ENCODE measurements around the gene MTUS2.

Gene MTUS2

GRCh38 chr13:29434217-29434945, 614.2 kb downstream of the MTUS2 start:
- in situ Hi-C loops (cut with HindIII; ENCODE audit: low sequenced_read_pairs): no loop called here

- in situ Hi-C loops (cut with HindIII; ENCODE audit: low sequenced_read_pairs): no loop called here
Measured at GRCh38 chr13:29435125-29435911, 615.2 kb downstream of the MTUS2 start.

DNA sequence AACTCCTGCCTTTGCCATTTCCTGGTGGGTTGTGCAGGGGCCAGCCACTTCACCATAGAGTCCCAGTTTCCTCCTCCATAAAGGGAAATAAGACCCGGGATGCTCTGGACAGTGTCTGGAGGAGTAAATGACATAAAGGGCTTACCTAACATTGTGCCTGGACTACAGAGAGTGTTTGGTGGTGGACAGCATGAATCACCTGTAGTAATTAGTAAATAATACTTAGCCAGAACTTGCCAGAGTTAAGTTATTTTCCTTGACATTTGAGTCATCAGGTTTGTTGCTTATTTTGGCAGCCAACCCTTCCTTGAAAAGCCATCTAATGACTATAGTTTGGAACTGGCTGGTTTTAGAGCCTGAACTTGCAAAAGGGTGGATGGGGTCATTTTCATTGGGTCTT, 616.2 kb downstream of the MTUS2 start:
- in situ Hi-C loops (cut with HindIII; ENCODE audit: low sequenced_read_pairs): no loop called here

GRCh38 chr13:29436721-29437280, 616.7 kb downstream of the MTUS2 start:
- in situ Hi-C loops (cut with HindIII; ENCODE audit: low sequenced_read_pairs): no loop called here

DNA sequence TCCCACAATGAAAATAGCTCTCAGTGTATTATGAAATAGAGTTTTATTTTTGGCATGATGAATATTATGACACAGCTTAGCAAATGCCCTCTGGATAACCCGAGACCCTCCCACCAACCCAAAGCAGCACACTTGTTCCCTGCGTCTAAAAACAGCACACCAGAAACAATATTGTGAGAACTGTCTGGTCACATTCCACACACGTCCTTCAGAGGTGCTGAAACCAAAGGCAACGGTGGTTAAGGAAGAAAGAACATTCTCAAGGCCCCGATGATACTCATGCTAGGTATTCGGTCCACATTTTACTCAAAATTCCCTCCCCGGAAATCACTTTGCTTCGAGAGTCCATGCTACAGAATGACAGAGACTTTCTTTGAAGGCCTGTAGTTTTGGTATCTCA, 618.6 kb downstream of the MTUS2 start:
- in situ Hi-C loops (cut with HindIII; ENCODE audit: low sequenced_read_pairs): no loop called here

DNA sequence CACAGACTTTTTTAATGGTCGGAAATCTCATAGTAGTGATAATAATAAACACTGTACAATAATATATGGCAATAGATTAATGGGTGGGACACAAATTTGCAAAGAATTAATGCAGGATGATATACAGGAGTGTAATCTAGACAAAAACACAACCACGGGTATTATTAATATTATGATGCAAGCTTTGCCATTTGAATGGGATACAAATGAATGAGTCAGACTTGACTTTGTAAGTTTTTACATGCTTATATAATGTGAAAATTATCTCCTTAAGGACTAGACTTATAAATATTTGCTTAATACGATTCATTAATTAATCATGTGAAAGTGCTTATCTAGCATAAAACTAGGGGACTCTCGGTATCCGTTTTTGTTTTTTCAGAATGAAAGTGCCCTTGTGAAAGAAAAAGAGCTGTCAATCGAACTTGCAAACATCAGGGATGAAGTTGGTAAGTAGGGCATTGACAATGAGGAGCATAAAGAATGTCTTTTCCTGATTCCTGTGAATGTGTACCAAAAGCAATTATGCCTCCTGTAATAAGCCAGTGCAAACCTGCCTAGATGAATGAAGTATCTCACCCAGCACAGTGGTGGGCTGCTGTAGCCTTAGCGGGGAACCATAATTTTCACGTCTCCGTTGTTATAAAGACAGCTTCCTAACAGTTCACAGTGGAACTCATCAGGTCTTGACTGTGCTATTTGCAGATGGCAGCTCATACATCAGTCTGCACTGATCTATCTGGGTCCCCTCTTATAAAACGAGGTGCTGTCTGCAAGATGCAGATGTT, 619.7 kb downstream of the MTUS2 start:
- in situ Hi-C loops (cut with HindIII; ENCODE audit: low sequenced_read_pairs): no loop called here

- in situ Hi-C loops (cut with HindIII; ENCODE audit: low sequenced_read_pairs): no loop called here
Measured at GRCh38 chr13:29441306-29441705, 621.2 kb downstream of the MTUS2 start.

DNA sequence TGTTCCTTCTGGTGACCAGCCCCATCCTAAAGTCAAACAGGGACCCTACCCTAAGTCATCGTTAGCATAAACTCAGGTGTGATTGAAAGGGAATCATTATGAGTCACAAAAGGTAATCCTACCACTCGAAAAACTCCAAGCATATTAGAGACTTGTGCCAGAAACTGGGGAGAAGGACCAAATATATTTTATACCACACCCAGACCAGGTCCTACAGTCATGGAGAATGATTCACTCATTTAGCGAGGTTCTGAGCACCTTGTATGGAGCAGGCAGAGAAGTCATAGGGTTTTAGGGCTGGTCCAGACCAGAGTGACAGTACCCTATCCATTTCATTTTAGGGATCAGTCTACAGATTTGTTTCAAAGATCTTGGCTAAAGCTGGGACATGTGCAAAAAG, 625.9 kb downstream of the MTUS2 start:
- in situ Hi-C loops (cut with HindIII; ENCODE audit: low sequenced_read_pairs): no loop called here

GRCh38 chr13:29448174-29448573, 628.0 kb downstream of the MTUS2 start:
- in situ Hi-C loops (cut with HindIII; ENCODE audit: low sequenced_read_pairs): no loop called here

GRCh38 chr13:29449726-29450125, 629.6 kb downstream of the MTUS2 start:
- in situ Hi-C loops (cut with HindIII; ENCODE audit: low sequenced_read_pairs): loop anchor here (25.0 kb wide), 1 partner anchor 263 kb away; no protein-coding TSS in a partner anchor

GRCh38 chr13:29451976-29452375, 631.8 kb downstream of the MTUS2 start:
- in situ Hi-C loops (cut with HindIII; ENCODE audit: low sequenced_read_pairs): loop anchor here (25.0 kb wide), 1 partner anchor 260 kb away; no protein-coding TSS in a partner anchor

GRCh38 chr13:29452773-29453616, 632.9 kb downstream of the MTUS2 start:
- in situ Hi-C loops (cut with HindIII; ENCODE audit: low sequenced_read_pairs): loop anchor here (25.0 kb wide), 1 partner anchor 259 kb away; no protein-coding TSS in a partner anchor

GRCh38 chr13:29453617-29454011, 633.5 kb downstream of the MTUS2 start:
- in situ Hi-C loops (cut with HindIII; ENCODE audit: low sequenced_read_pairs): loop anchor here (25.0 kb wide), 1 partner anchor 259 kb away; no protein-coding TSS in a partner anchor

GRCh38 chr13:29454931-29455481, 634.9 kb downstream of the MTUS2 start:
- in situ Hi-C loops (cut with HindIII; ENCODE audit: low sequenced_read_pairs): loop anchor here (25.0 kb wide), 1 partner anchor 257 kb away; no protein-coding TSS in a partner anchor

GRCh38 chr13:29456419-29456818, 636.3 kb downstream of the MTUS2 start:
- in situ Hi-C loops (cut with HindIII; ENCODE audit: low sequenced_read_pairs): loop anchor here (25.0 kb wide), 1 partner anchor 256 kb away; no protein-coding TSS in a partner anchor

DNA sequence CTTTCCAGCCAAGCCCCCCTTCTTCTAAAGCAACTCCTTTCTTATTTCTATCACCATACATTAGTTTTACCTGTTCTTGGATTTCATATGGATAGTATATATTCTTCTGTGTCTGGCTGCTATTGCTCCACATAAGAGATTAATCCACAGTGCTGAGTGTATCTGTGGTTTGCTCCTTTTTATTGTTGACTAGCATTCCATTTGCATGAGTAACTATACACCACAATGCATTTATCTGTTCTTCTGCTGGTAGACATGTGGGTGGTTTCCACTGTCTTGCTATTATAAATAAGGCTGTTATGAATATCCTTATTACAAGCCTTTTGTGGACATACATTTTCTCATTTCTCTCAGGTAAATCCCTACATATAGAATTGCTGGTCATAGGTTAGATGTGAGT, 637.2 kb downstream of the MTUS2 start:
- in situ Hi-C loops (cut with HindIII; ENCODE audit: low sequenced_read_pairs): loop anchor here (25.0 kb wide), 1 partner anchor 255 kb away; no protein-coding TSS in a partner anchor

DNA sequence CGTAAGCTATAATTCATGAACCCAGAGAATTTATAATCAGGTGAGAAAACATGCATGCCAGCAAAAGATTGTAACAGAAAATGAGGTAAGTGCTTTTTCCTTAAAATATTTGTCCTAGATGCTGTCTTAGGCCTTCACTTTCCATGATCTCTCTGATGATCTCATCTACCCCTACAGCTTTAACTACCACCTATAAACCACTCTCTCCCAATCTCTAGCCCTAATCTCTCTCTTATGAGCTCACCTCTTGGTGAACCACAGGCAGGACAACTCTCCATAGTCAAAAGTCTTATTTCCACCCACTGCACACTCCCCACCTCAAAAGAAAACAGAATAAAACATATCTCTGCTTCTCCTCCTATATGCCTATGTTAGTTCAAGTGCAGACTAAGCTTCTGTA, 638.3 kb downstream of the MTUS2 start:
- in situ Hi-C loops (cut with HindIII; ENCODE audit: low sequenced_read_pairs): loop anchor here (25.0 kb wide), 1 partner anchor 254 kb away; no protein-coding TSS in a partner anchor

GRCh38 chr13:29459813-29460355, 639.7 kb downstream of the MTUS2 start:
- in situ Hi-C loops (cut with HindIII; ENCODE audit: low sequenced_read_pairs): loop anchor here (25.0 kb wide), 1 partner anchor 252 kb away; no protein-coding TSS in a partner anchor

DNA sequence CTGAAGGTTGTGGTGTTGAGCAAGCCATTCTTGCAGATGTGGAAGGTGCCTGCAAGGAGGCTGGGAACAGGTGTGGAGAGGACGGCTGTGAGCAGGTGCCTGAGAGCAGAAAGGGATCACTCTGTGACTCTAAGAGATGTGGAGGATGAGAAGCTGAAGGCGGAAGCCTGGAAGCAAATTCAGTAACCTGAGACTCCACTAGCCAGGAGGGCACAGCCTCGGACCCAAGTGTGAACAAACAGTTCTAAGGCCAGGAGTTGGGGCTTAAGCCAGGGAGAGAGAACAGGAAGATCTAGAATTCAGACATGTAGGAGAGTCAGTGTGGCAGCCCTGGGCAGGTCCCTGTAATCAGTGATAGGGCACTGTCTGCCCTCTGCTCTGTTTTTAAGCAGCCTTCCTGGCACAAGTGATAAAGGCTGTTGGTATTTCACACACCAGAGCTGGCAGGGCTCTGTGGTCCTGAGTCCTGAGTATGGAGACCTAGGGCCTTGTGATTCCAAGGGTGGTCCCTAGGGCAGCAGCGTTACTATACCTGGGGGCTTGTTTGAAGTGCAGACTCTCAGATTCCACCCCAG, 644.1 kb downstream of the MTUS2 start:
- in situ Hi-C loops (cut with HindIII; ENCODE audit: low sequenced_read_pairs): loop anchor here (25.0 kb wide), 1 partner anchor 248 kb away; no protein-coding TSS in a partner anchor

Data from endothelial cell of hepatic sinusoid (primary cell).